OCI-LY7 (cell line): ENCODE data around the gene CDKL1.
A peak's percentile ranks its signal among the peaks of the same experiment; 100 is the strongest.

Experiments
- CTCF ChIP-seq: fragments of 200-600 bp; sonication (generic); conservative IDR thresholded peaks from 2 replicates; pipeline ENCODE4 v1.5.1; 2014; ENCODE audit warnings: mild to moderate bottlenecking, antibody characterized with exemption, low read length, moderate library complexity, mixed read lengths
- EZH2phosphoT487 ChIP-seq: fragments of 200-600 bp; sonication (generic); IDR thresholded peaks from 2 replicates; pipeline ENCODE4 v1.6.1; 2018; ENCODE audit warnings: low read depth, borderline replicate concordance, mild to moderate bottlenecking, mixed run types, antibody characterized with exemption, low read length, moderate library complexity, mixed read lengths

GRCh38 chr14:50364792-50365191, 31.9 kb downstream of the CDKL1 start:
- 0 out of 2 replicates have a peak, but pooled peaks have one; percentile 37 for TF ChIP-seq CTCF
- TF ChIP-seq EZH2phosphoT487 = no peak
